ENCODE data around the gene C13orf46. TPM values are rescaled to one million over a fixed set of nuclear protein-coding genes. Genes with fewer than 3 reads are reported as not detected.

C13orf46 gene
- total RNA-seq, 3 donors from 2014 or later = 0.16 to 0.73 (median 0.66) TPM

DNA sequence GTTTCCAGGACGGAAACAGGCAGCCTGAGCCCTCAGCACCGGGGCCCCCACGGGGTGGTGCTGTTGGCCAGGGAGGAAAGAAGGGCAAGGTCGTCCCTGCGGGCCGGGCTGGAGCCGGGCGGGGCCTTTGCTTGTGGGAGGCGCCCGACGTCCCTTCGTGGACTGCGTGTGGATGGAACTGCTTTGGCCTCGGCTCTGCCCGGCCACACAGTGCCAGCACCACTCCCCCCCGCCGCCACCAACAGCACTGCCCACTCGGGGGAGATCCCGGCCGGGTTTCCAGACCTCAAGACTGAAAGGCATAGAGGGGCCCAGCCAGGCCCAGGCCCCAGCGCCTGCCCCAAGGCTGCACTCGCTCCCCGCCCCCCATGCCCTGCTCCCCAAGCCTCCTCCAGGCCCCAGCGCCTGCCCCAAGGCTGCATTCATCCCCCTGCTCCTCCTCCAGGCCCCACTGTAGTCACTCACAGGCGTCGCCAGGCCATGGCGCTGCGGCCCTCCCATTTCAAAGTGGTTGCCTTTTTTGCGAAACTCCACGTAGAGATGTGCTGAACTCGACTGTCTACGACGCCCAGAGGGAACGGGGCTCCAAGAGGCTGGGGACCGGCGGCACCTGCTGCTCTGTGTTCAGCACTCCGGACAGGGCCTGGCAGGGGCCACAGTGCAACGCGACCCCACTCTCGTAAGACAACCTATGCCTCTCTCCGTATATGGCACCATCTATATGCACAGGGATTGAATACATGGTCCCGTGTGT, 22.5 kb downstream of the C13orf46 start:
- DNase-seq (ENCODE audit: low spot score in 2 of 2) = peak; percentile 86 to 89
- TF ChIP-seq POLR2AphosphoS5 (IDR thresholded peaks at IDR 0.05) (peak; percentile 60 to 72 (median 70)), POLR2A (IDR thresholded peaks at IDR 0.05) (no peak)
- TF ChIP-seq, protein P1, sequence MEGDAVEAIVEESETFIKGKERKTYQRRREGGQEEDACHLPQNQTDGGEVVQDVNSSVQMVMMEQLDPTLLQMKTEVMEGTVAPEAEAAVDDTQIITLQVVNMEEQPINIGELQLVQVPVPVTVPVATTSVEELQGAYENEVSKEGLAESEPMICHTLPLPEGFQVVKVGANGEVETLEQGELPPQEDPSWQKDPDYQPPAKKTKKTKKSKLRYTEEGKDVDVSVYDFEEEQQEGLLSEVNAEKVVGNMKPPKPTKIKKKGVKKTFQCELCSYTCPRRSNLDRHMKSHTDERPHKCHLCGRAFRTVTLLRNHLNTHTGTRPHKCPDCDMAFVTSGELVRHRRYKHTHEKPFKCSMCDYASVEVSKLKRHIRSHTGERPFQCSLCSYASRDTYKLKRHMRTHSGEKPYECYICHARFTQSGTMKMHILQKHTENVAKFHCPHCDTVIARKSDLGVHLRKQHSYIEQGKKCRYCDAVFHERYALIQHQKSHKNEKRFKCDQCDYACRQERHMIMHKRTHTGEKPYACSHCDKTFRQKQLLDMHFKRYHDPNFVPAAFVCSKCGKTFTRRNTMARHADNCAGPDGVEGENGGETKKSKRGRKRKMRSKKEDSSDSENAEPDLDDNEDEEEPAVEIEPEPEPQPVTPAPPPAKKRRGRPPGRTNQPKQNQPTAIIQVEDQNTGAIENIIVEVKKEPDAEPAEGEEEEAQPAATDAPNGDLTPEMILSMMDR (IDR thresholded peaks at IDR 0.05) = peak; percentile 41 to 92 (median 88)
- Histone ChIP-seq H3K9me3 (no peaks in the 10 kb centered on the region), H3K4me1 (peaks cover 0 to 5% of the 10 kb centered on the region in 2 donors), H3K27me3 (no peaks in the 10 kb centered on the region), H3K36me3 (no peaks in the 10 kb centered on the region), H3K27ac (peak overlapping the region in 1 of 2 donors; percentile 40), H3K4me3 (peak overlapping the region in 1 of 3 donors; percentile 56)
- intact Hi-C loops (cut with DNase I; ENCODE audit: low total_unique reads) = no loop called here

DNA sequence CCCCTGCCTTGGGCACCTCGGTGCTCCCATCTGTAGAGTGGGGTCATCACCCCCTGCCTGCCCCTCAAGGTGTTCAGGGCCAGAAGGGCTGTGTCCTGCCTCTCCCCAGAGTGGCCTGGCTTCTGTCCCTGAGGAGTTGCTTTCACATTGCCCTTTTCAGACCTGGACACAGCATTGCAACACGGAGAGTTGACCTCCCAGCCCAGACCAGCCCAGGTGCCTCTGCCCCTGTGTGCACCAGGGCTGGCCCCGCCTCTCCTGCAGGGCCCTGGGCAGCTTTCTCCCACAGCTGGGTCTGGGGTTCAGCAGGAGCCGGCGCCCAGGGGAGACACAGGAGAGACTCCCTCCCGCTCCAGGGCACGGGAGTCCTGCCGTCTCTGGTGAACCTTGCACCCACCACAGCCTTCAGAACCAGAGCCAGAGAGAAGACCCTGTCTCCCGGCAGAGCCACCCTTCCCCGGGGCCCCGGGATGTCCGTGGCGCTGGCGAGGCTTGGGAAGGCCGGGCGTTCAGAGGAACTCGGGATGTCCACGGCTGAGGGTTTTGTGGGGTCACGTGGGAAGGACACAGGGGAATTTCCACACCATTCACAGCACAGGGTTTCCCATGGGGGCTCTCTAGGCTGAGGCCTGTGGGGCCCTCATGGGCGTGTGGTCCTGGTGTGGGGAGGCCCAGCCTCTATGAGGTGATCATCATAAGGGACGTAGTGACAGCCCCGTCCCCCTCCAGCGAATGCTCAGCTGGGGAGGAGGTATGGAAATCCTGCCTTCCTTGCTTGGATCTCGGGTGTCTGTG, 23.2 kb downstream of the C13orf46 start:
- Histone ChIP-seq H3K4me3 (peak overlapping the region in 1 of 3 donors; percentile 56), H3K9me3 (no peaks in the 10 kb centered on the region), H3K27me3 (no peaks in the 10 kb centered on the region), H3K27ac (peak overlapping the region in 1 of 2 donors; percentile 40), H3K36me3 (no peaks in the 10 kb centered on the region), H3K4me1 (peaks cover 0 to 5% of the 10 kb centered on the region in 2 donors)
- no peak for TF ChIP-seq POLR2AphosphoS5 (IDR thresholded peaks at IDR 0.05)
- TF ChIP-seq, protein P1 (IDR thresholded peaks at IDR 0.05) = no peak
- no peak for TF ChIP-seq POLR2A (IDR thresholded peaks at IDR 0.05)
- no peak for DNase-seq (ENCODE audit: low spot score in 2 of 2)
- intact Hi-C loops (cut with DNase I; ENCODE audit: low total_unique reads) = no loop called here

DNA sequence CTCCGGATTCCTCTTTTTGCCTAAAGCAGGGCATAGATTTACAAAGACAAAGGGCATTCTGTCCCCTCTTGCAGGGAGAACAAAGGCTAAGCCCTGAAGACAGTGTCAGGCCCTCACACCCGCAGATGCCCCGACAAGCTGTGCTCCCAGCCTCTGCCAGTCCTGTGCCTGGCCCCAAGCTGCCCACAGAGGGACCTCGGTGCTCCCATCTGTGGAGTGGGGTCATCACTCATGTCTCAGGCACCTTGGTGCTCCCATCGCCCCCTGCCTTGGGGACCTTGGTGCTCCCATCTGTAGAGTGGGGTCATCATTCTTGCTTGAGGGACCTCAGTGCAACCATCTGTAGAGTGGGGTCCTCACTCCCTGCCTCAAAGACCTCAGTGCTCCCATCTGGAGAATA, 24.3 kb downstream of the C13orf46 start:
- no peaks in the 10 kb centered on the region for H3K36me3 ChIP-seq
- no peak for TF ChIP-seq POLR2A (IDR thresholded peaks at IDR 0.05)
- no peak for TF ChIP-seq POLR2AphosphoS5 (IDR thresholded peaks at IDR 0.05)
- TF ChIP-seq, protein P1 (IDR thresholded peaks at IDR 0.05) = no peak

DNA sequence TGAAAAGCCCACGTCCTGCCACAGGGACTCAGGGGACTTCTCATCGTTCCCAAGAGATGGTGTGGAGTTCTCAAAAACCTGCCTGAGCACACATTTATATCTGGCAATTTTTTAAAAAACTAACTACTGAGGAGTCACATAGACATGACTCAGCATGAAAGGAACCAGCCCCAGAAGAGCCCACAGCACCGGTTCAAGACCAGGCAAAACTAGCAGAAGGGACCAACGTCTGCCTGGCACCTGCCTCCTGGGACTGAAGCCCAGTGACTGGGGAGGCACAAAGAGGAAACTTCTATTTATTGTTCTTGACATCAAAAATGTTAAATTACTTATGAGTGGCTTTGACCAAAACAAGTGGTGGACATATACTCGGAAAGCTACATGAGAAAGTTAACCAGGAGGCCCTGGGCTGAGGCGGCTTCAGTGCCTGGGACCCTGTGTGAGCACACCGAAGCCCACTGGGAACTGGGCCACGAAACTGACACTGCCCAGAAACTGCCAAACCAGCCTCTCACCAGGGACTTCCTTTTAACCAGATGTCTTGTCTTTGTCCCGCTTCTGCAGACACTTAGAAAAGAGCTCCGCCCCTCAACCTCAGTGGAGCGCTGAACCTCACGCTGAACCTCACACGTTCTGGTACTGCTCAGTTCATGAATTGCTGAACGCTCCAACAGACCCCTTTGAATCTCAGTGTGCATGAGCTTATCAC, 25.7 kb downstream of the C13orf46 start:
- Histone ChIP-seq H3K4me3 (no peak overlapping the region), H3K27ac (no peak overlapping the region), H3K36me3 (no peaks in the 10 kb centered on the region), H3K27me3 (no peaks in the 10 kb centered on the region), H3K4me1 (peaks cover 0 to 5% of the 10 kb centered on the region in 2 donors), H3K9me3 (no peaks in the 10 kb centered on the region)
- DNase-seq (ENCODE audit: low spot score in 2 of 2) = no peak
- TF ChIP-seq POLR2A (IDR thresholded peaks at IDR 0.05) (no peak), POLR2AphosphoS5 (IDR thresholded peaks at IDR 0.05) (no peak)
- TF ChIP-seq, protein P1 (IDR thresholded peaks at IDR 0.05) = no peak
- intact Hi-C loops (cut with DNase I; ENCODE audit: low total_unique reads) = loop anchor here (10.0 kb wide), 1 partner anchor 133 kb away; no protein-coding TSS in a partner anchor

More for the DNA sequence above, 24.3 kb downstream of the C13orf46 start:
- Histone ChIP-seq H3K27me3 (no peaks in the 10 kb centered on the region), H3K4me3 (no peak overlapping the region), H3K9me3 (no peaks in the 10 kb centered on the region), H3K4me1 (peaks cover 0 to 5% of the 10 kb centered on the region in 2 donors), H3K27ac (no peak overlapping the region)
- intact Hi-C loops (cut with DNase I; ENCODE audit: low total_unique reads) = loop anchor here (10.0 kb wide), 1 partner anchor 135 kb away; no protein-coding TSS in a partner anchor
- no peak for DNase-seq (ENCODE audit: low spot score in 2 of 2)
